TTC549 (cell line): ENCODE results near the gene RIMBP2.

ENCODE experiments used
- FAIRE-seq: peaks from 2 replicates; lab custom pipeline; 2012; peaks lifted over from hg19 to GRCh38; lab: Jason Lieb, UNC

Gene RIMBP2

DNA sequence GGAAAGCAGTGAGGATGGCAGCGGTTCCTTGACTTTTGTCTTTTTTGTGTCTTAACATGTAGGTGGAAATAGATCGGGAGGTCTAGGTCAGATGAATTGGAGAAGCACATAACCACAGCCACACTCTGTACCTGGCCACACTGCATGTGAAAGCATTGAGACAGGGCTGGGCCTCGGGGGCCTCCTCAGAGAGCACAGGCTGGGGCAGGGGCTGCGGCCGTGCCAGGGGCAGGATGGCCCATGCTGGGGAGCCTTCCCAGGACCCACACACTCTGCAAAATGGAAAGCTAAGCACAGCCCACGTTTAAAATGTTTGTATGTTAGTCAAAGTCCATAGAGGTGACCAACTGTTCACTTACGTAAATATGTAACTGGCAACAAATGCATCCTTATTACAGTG lies 301.7 kb downstream of the RIMBP2 start:
- no peak for FAIRE-seq

DNA sequence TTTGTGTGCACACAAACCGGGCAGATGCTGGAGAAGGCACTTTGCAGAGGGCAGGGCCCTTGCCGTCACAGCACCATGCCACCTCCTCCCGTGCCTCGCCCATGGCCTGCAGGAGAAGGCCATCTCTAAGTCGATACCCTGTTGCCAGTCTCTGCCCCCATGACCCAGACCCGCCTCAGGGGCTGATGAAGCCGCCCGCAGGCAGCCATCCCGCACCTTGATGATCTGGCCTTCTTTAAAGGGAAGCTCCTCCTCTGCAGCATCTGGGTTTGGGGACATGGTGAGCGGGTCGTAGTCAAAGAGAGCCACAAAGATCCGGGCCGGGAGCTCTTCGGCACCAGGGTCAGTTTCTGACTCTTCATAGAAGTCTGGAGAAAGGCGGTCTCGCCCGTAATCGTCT lies 302.2 kb downstream of the RIMBP2 start:
- no peak for FAIRE-seq

DNA sequence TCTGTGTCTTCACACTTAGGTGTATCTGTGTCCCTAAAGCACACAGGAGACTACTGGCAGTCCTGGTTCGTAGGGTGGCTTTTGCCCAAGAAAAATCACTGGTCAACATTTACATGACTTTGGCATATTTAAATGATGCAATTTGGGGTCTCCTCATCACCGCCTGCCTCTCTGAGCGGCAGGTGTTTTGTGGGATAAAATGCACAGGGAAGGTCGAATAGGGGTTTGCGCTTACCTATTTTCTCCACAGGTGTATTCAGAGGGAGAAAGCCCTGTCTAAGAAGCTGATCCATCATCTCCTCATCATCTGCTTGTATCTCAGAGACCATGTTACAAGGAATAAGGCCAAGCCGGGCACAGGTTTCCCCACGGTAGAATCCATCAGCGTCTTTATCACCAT lies 303.7 kb downstream of the RIMBP2 start:
- FAIRE-seq = no peak

DNA sequence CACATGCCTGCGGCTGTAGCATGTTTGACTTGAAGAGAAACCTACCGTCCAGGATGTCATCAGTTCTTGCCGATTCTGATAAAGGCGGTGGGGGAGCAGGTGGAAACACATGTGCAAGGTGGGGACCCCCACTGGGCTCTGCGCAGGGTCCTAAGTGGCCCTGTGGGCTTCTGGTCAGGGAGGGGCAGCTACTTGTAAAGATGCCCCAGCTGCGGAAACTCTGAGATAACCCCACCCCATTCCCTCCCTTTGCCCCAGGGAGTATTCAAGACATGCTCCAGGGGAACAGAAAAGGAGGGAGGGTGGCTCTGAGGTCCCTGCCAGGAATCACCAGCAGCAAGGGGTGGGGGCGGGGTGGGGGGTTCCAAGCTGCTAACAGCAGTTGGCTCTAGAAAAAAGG lies 310.8 kb downstream of the RIMBP2 start:
- FAIRE-seq = no peak

DNA sequence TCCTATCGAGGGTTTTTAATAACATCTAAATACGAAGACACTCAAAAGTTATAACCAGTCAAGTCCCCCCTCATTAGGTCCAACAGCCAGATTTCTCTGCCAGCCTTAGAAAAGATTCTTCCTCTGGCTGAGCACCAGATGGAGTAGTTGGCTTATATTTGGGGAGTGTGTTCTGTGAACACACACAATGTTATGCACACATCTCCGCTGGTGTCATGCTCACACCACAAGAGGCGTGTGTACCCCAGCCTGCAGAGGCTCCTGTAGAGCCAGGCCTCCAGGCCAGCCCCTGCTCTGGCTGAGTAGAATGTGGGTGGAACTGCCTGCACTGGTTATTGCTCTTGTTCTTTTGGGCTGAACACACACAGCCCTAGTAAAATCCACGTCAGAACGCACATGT lies 314.4 kb downstream of the RIMBP2 start:
- no peak for FAIRE-seq

- FAIRE-seq = no peak
Measured at GRCh38 chr12:130398100-130398848, 317.8 kb downstream of the RIMBP2 start.

DNA sequence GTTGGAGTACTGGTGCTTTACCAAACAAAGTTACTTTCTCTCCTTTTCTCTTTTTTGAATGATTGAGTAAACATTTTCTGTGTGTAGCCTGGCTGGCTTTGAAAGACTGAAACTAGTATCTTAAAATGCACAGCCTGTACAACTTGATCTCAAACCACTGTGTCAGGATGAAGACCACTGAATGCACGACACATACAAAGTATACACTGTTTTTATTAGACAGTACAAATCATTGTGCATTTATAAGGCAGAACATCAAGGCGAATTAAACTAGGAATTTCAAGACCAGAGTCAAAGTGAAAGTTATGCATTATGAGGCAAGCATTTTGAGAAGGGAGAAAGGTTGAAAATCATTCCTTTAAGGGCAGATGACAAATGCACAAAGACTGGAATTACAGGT lies 319.4 kb downstream of the RIMBP2 start:
- FAIRE-seq = no peak

DNA sequence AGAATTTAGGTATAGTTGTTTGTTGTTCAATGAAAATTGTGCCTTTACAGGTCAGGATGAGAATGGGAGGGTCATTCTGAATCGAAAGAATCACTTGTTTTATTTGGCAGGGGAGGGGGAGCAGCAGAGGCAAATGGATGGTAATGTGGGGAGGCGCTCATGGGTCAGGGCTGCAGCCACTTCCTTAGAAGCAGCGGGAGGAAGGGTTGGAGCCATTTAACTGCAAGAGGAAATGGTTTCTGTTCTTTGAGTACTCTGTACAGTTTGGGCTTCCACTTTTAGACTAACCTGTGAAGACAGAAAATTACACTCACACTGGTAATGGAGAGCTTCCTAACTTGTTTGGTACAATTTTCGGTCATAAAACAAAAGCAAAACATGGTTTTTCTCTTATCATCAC lies 321.2 kb downstream of the RIMBP2 start:
- no peak for FAIRE-seq

DNA sequence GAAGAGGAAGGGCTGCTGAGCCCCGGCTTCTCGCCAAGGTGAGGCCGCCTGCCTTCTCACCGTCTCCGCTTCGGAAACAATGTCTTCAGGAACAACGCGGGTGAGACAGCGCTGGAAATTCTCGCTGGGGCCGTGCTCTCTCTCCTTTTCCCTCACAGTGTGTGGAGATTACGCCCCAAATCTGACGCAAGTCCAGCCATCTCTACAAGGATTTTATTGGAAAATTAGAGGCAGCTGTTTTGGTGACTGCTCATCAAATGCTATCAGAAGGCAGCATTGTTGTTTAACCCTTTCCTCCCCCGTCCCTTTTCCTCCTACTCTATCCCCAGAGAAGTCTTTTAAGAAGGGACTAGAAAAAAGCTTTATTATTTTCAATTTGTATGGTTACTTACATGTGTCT lies 324.9 kb downstream of the RIMBP2 start:
- FAIRE-seq = no peak

- no peak for FAIRE-seq
Measured at GRCh38 chr12:130385193-130385592, 330.9 kb downstream of the RIMBP2 start.

DNA sequence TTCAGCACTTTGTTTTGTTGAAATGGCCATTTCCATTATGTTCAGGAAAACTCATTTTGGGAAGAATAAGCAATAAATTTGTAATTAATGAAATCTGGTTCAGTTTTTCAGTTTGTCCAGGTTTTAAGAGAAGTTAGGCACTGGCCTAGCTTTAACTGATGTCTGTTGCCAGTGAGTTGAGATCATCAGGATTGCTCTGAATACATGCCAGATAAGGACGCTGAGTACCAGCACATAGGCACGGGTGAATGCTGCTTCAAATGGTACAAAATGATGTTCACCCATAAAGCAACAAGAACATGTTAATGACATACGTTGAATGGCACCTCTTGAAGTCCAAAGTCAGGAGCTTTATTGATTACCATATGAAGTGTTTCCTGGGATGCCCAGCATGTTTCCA lies 331.9 kb downstream of the RIMBP2 start:
- no peak for FAIRE-seq

GRCh38 chr12:130382818-130383217 lies 333.3 kb downstream of the RIMBP2 start:
- FAIRE-seq = no peak

GRCh38 chr12:130375296-130376287 lies 340.5 kb downstream of the RIMBP2 start:
- no peak for FAIRE-seq

- FAIRE-seq = no peak
Measured at GRCh38 chr12:130374083-130374482, 342.0 kb downstream of the RIMBP2 start.

GRCh38 chr12:130372936-130373335 lies 343.2 kb downstream of the RIMBP2 start:
- no peak for FAIRE-seq

DNA sequence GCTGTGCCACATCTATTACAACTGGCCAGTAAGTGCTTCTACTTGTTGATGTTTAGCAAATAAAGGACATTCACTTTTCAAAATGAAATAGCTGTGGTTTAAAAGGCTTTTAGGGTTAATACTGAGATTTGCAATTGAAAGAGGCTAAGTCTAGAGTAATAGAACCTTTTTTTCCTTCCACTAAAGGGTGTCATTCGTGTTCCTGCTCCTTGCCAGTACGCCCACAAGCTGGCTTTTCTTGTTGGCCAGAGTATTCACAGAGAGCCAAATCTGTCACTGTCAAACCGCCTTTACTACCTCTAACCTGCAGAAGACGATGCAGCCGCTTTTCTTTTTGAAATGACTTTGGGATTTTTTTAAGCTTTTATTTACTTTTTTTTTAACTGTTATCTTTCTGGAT lies 344.8 kb downstream of the RIMBP2 start:
- FAIRE-seq = no peak

DNA sequence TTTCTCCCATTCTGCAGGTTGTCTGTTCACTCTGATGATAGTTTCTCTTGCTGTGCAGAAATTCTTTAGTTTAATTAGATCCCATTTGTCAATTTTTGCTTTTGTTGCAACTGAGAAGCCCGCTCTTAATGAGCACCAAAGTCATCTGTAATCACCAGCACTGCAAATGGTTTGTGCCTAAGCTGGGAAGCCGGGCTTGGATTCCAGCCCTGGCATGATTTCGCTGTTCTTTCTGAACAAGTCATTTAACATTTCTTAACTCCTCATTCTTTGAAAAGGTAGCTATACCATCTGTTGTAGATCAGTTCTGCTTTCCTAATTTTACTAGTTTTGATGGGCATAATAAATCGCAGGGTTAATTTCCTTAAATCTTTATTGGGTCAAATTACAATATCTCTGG lies 346.3 kb downstream of the RIMBP2 start:
- no peak for FAIRE-seq

GRCh38 chr12:130367523-130367922 lies 348.6 kb downstream of the RIMBP2 start:
- FAIRE-seq = no peak

- FAIRE-seq = no peak
Measured at GRCh38 chr12:130367003-130367402, 349.1 kb downstream of the RIMBP2 start.

DNA sequence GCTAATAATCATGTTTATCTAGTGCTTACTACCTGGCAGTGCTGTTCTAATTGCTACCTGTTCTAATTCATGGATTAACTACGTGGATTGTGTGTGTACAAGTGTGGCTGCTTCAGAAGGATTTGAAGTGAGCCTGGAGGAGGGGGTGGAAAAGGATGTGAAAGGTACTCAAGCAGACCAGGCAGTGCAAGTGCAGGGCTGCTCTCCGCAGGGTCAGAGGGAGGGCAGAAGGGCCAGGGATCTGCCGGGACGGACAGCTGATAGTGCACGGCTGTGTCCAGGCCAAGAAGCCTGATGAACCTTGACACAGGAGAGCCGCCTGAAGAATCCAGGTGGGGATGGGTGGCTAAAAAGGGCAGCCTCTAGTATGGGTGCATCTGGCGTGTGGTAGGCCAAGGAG lies 349.9 kb downstream of the RIMBP2 start:
- FAIRE-seq = no peak

- FAIRE-seq = no peak
Measured at GRCh38 chr12:130364578-130364977, 351.5 kb downstream of the RIMBP2 start.

GRCh38 chr12:130362060-130362459 lies 354.0 kb downstream of the RIMBP2 start:
- FAIRE-seq = no peak

- no peak for FAIRE-seq
Measured at GRCh38 chr12:130357729-130358330, 358.3 kb downstream of the RIMBP2 start.
